NCI-H1694 treated with DMSO at 0.1 percent for 48 hours (cell line): Measurements from ENCODE around the gene CMTM2.

Experiments
- DNase-seq: peaks from one replicate; lab custom pipeline; 2025; lab: John Stamatoyannopoulos, UW

CMTM2 gene

GRCh38 chr16:66634527-66635196 lies 55.4 kb downstream of the CMTM2 start:
- no peak for DNase-seq

GRCh38 chr16:66635406-66635805 lies 56.1 kb downstream of the CMTM2 start:
- DNase-seq = no peak

- no peak for DNase-seq
These were observed 56.9 kb downstream of the CMTM2 start for GRCh38 chr16:66636199-66636598.

- DNase-seq = no peak
These were observed 58.5 kb downstream of the CMTM2 start for GRCh38 chr16:66637806-66638205.
